SW 1271 (cell line): Measurements from ENCODE around the gene CENPP.
"Not testable (repeated sequence)": the region's sequence is repeated elsewhere in the genome, so short reads cannot be mapped to it uniquely, and the experiment has no call there.

ENCODE experiments used
- DNase-seq, 2 experiments: peaks; one replicate each; lab custom pipeline; 2025; lab: John Stamatoyannopoulos, UW

Gene CENPP

DNA sequence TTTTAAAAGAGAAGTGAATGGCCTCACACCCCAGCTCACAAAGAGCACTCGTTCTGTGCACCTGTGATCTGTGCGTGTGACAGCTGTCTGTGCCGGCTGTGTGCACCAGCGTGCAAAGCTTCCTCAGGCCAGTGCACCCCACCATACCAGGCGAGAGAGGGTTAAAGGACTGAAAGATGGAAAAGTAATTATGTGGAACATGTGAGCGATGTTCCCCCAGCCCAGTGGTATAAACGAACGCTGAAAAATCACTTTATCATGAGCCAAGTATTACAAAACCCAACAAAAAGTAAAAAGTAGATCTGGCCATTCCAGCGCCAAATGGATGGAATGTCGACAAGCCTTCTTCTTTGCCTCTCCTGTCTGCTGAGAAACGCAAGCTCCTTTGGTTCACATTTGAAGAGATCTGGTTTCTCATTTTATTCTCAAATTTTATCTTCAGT, 290.5 kb downstream of the CENPP start:
- no peak for DNase-seq

DNA sequence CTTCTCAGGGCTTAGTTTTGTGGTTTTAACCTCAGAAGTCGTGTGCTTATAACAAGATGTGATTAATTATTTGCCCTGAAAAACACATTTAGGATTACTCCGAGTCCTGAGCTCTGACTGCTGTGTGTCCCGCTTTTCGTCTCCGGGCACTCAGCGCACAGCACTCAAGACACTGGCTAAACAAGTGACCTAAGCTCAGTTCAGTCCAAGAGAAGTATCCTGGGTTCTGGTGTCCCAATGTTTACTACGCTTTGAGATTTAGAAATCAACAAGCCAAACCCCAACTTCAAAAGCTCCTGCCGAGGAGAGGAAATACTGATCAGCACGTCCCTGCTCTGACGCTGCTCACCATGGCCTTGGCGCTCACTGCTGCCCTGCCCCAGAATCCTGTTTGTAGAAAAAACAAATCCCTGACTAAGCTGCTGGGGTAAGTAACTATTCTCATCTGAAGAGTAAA, 290.9 kb downstream of the CENPP start:
- no peak for DNase-seq

DNA sequence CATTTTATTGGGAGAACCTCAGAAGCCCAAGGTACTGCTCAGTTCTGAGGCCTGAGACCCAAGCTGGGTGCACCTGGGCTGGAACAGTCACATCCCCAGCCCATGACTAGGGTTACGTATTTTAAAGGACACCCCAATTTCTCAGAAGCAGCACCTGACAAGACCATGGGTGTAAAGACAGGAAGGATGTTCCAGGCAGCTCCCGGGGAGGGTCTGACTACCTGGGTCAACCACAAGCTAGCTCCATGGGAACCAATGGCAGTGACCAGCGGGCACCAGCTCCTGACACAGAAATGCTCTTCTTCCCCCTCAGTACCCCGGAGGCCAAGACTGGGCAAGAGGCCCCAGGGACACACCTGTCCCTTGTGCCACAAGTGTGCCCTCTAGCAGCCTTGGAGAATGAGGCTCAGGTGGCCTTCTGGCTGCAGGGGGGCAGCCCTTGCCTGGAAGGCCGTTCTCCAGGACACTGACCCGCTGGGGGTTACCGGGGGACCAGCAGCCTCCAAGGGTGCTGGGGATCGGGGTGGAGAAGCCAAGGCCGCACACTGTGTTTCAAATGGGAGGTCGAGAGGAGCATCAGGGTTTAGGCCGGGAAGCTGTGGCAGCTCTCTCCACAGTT, 291.6 kb downstream of the CENPP start:
- DNase-seq = no peak

DNA sequence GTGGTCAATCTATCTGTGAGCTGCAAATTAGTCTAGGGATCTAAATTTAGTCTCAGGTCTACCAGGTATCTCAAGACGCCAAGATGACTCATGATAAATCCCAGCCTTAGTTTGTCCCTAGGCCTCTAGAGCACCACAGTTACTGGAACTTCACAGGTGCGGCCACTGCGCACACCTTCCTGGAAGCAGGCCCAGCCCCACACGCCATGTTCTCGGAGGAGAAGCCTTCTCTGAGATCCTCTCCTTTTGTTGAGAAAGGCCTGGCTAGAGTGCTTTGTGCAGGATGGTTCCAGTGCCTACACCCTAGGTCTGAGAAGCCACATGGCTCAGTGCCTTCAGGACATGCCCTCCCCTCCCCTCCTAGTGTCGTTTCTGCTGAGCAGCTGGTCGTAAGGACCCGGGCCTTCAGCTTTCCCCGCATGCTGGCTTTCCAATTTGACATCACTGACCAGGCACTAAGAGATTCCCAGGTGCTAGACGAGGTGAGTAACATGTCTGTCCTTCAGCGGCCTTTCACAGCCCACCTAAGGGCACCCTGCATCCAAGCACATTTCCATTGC, 292.3 kb downstream of the CENPP start:
- DNase-seq = no peak

DNA sequence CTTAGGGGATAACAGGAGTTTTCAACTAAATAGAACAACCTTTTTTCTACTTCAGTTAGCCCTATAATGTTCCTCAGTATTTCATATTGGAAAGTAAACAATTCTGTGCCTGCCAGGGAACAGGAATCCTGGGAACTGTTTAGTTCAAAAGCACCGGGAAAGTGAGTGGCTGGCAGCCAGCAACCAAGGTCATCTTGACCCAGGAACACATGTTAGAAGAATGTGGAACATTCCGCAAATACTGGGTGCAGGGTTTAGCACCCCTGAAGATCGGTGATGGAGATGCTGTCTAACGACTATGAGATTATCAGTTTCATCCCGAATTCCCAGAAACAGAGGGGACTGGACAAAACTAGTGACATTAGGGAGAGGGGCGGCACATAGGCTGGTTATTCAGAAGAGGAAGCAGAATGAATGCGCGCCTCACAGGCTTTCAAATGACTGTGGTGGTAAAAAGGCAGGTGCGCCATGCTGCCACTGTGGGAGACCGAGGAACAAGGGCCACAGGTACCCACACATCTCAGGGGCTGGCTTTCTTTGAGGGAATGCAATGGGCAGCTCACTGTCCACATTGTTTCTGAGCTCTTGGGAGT, 293.0 kb downstream of the CENPP start:
- no peak for DNase-seq

DNA sequence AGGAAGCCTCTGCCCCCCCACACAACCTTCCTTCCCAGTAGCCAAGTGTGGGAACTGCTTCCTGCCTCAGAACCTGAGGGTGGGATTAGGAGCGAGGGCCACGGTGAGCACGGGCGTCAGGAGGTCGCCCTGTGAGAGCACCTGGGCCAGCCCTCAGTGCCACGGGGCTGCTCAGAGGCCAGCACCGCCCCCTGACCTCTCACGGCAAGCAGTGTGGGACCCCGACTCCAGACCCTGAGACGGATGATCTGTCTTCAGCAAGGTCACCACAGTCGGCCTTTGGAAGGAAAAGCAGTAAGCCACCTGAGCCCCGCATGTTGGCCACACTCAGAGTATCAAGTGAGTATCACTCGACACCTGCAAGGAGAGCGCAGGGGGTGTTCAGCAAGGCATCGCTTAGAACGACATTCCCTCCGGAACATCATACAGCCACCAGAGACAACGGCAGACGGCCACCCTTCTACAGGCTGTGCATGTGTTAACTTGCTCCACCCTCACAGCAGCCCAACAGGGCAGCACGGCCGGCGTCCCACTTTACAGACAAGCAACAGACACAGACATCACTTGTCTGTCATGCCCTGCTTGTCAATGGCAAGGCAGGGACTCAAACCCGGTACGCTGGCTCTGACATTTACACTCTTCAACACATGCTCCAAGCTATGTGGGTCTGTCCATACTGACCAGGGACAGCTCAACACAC, 294.0 kb downstream of the CENPP start:
- no peak for DNase-seq

DNA sequence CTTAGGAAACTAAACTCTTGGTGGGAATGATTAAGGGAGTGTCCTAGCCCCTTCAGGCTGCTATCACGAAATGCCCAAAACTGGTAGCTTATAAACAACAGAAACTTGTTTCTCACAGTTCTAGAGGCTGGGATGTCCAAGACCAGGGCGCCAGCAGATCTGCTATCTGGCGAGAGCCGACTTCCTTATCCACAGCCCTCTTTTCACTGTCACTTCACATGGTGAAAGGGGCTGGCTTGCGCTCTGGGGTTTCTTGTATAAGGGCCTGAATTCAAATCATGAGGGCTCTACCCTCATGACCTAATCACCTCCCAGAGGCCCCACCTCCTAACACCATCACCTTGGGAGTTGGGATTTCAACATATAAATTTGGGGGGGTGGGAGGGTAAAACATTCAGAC, 295.1 kb downstream of the CENPP start:
- no peak for DNase-seq

DNA sequence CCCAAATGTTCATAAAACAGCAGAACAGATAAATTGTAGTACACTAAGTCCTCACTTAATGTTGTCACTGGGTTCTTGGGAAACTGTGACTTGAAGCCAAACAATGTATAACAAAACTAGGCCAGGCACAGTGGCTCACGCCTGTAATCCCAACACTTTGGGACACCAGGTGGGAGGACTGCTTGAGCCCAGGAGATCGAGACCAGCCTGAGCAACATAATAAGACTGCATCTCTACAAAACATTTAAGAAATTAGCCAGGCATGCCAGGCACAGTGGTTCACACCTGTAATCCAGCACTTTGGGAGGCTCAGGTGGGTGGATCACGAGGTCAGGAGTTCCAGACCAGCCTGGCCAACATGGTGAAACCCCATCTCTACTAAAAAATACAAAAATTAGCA, 298.2 kb downstream of the CENPP start:
- DNase-seq = not testable (repeated sequence)

DNA sequence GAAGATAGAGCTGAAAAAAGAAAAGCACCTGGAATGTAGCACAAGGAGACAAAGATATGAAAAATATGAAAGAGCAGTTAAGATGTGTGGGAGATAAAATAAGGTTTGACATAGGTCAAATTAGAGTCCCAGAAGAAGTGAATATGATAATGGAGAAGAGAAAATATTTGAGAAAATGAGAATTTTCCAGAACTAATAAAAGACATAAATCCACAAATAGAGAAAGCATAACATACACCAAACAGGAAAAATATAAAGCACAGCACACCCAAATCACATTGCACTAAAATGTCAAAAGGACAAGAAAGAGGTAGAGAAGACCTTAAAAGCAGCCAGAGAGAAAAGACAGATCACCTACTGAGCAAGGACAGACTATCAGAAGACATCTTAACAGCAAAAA, 300.7 kb downstream of the CENPP start:
- DNase-seq = no peak

DNA sequence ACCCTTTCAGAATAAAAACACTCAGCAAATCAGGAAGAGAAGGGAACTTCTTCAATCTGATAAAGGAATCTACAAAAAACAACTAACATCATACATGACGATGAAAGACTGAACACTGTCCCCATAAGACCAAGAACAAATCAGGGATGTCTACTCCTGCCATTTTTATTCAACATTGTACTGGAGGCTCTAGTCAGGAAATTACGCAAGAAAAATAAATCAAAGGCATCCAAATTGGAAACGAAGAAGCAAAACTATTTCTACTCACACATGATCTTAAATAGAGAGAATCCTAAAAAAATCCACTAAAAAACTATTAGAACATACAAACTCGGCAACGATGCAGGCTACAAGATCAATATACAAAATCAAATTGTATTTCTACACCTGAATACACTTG, 301.9 kb downstream of the CENPP start:
- no peak for DNase-seq

DNA sequence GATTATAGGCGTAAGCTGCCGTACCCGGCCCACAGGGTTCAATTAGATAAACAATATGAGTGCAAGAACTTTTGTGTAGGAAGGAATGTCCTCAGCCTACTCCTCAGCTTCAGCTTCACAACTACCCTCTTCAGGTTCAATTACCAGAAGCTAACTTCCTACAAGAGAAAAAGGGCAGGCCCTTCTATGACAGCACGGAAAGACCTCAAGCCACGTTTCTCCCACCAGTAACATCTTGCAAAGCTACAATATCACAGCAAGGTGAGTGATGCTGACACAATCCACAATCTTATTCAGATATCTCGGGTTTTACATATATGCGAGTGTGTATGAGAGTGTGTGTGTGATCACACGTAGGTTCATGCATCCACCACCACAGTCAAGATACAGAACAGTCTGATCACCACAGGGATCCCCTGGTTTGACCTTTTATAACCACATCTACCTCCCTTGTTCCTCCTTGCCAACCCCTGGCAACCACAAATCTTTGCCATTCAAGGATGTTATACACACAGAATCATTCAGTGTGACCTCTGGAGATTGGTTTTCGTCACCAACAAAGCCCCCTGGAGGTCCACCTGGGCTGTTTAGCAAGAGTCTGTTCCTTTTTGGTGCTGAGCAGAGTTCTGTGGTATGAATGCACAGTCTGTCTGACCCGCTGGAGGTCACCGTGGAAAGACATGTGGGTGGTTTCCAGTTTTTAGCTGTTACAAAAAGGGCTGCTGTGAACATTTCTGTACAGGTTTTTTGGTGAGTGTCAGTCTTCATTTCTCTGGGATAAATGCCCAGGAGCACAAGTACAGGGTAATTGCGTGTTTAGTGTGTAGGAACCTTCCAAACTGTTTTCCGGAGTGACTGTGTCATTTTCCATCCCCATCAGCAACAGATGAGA, 305.9 kb downstream of the CENPP start:
- DNase-seq = no peak

DNA sequence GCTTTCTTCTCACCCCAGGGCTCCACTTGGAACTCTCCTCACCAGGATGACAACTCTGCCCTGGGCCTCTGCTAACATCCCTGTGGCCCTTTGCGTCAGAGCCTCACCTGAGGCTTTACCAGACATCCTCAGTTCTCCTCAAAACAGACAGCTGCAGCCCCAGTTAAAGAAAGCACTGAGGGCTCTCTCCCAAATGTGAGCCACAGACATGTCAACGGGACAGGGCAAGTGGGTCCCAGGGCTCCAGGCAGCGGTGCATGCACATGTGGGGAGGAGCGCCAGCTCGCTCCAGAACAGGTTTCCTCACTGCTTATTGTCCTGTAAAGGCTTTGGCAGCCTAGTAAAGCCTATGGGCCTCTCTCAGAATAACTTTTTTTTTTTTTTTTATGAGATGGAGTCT, 306.9 kb downstream of the CENPP start:
- no peak for DNase-seq

DNA sequence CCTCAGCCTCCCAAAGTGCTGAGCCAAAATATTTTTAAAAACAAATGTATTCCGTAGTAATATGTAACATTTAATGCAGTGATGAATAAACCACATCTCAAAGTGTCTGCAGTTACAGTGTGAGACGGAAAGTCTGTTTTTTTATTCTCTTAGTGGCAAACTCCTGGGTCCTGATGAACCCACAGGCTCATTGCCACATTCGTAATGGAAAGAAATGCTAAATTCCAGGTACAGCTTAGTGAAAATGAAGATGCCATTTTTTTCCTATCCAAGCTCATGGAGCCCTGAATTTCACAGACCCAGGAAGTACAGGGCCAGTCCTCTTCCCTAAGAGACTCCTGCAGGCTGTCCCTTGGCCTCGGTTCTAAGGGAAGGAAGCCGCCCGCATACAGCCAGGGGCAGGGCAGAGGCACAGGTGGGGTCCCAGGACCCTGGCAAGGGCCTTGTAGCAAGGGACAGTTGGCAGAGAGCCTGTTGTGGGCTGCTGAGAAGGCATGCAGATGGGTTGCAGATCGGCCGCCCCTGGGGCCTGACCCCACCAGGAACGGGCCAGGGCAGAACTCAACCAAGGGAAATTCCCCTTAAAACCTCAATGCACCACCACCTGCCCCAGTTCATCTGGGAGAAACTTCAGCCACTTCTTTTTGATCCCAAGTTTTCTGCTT, 308.0 kb downstream of the CENPP start:
- no peak for DNase-seq

DNA sequence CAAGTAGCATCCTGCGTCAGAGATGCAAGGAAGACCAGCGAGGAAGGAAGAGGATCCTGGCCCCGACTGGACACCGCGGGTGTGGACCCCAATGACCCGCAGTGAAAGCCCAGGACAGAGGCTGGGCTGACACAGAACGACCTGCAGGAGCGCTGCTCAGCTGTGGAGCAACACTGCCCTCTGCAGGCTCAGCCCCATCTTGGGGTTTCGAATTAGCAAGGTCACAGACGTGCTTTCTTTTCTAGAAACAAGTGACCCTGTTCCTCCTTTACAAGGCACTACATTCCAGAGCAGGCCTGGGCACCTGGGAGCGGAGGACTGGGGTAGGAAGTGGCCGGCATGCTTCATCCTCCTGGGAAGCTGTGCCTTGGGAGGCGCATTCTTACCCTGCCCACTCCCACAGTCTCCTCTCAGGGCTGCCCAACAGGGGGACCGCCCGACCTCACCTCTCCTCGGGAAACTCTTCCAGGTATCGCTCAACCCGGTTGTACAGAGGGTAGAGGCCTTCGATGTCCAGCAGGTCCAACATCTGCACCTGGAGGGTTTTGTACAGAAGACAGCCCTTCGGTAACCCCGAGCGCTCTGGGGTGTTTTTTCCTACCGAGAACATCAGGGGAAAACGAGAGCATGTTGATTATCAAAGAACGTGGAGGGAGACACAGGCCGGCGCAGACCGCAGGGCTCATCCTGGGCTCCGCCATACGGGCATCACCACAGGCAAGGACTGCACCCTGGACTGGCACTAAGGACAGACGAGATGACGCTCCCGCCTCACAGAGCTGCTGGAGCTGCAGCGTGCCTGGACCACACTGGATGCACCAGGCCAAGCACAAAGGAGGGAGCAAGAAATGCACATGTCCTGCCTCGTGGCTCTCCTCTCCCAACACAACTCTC, 309.2 kb downstream of the CENPP start:
- DNase-seq = peak in 1 of 2 experiments; percentile 25

DNA sequence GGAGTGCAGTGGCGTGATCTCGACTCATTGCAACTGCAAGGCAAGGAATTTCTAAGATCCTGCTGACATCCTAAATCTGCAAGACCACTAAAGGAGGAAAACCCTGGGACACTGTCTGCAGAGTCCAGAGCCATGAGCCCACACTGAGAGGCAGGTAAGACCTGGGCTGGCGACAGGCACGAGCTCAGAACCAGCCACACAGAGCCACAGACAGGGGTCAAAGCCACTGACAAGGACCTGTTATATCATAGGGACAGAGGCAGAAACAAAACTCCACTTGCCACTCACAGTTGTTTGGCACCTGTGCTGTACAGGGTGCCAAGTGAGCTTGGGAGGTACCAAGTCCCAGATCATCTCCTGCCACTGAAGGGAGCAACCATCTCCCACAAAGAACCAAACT, 310.0 kb downstream of the CENPP start:
- DNase-seq = no peak

DNA sequence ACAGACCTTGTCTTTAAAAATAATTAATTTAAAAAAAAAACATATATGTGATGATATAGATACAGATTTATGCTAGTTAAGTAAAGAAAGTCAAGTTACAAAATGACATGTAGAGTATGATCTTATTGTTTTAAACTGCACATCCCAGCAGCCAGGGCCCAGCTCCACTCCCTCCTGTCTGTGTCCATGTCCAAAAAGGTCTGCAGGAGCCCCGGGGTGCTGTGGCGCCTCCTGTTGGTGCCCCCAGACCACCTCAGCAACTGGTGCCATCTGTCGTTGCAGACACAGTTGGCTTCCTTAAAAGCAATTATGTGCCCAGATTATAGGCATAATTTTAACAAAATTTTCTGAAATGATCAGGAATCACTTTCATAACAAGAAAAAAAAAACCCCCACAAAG, 310.9 kb downstream of the CENPP start:
- no peak for DNase-seq

DNA sequence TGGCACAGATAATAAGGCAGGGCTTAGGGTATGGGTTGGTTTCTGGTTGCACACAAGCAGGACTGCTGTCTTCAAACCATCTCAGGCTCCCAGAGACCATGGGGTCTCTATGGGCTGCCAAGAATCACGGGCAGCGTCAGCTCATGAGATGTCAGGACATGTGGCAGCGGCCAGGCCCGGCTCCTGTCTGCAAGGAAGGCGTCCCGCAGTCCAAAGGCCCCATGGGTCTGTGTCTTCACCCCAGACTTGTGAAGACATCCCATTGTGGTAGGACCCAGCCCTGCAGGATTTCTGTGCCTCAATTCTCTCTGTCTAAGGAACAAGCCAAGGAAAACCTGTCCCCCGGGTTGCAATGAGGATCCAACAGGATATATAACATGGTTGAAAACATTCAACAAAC, 311.6 kb downstream of the CENPP start:
- DNase-seq = no peak

DNA sequence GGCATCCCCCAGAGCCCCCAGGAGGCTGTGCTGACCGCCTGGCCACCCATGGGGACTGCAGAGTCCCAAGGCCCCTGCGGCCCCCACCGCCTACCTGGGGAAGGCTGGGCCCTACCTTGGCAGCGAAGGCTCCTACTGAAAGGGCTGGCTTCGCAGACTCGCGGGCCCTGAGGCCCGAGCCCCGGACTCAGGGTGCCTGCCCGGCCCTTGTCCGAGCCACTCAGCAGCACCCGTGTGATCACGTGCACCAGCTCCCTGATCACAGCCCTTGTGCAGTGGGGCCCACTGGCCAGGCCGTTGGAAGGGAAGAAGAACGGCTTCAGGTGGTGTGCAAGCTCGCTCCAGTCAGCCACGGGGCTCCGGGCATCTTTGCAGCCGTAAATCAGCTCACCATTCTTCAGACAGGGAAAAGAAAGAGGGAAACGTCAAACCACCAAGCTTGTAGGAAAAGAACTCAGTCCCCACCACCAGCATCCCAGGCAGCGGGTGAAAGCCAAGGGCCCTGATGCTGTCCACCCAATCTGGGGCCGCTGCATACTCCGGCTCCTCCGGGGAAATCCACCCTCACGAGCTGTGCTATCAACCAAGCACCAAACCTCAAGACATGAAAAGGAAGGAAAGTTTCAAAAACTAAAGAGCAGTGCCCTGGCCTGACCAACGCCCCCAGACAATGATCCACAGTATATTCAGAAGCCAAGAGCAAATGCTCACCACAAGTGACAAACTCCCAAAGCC, 312.3 kb downstream of the CENPP start:
- no peak for DNase-seq

DNA sequence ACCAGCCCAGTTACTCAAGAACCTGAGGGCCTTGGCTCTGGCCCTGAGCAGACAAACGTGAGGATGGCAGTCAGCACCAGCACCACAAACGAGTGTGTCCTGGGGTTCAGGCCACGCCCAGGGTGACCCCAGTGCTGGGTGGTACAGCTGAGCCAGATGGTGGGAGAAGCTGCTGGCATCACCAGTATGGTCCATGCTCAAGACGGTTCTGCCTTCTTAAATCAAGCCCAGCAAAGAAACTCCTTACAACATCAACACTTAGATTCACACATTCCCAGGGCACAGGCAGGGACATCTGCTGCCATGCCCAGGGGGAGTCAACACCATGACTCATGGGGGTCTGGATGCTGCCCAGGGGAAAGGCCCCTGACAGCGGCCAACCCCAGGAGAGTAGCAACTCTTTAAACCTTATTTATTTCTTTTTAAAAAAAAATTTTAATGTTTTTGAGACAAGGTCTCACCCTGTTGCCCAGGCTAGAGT, 312.9 kb downstream of the CENPP start:
- no peak for DNase-seq

DNA sequence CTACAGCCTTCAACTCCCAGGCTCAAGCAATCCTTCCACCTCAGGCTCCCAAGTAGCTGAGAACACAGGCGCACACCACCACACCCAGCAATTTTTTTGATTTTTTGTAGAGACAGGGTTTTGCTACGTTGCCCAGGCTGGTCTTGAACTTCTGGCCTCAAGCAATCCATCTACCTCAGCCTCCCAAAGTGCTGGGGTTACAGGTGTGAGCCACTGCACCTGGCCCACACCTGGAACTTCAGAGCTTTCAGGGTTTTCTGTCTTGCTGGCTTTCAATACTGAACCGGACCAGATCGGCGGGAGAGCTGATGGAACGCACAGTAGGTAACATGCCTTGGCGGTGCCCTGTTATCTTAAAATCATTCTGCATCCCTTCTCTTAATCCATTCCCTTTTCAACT, 313.4 kb downstream of the CENPP start:
- no peak for DNase-seq
